Chondrocyte (in vitro differentiated cells): Measurements from ENCODE around the gene SLFNL1. TPM values are rescaled to one million over a fixed set of nuclear protein-coding genes. Genes with fewer than 3 reads are reported as not detected.

Source experiments
- DNase-seq: peaks from one replicate; pipeline ENCODE4 v3.0.0; 2021; ENCODE audit warnings: mixed read lengths, low spot score
- H3K27ac Mint-ChIP-seq: one replicate; pipeline ENCODE4 v1.8.0; 2021; ENCODE audit warnings: mild to moderate bottlenecking, moderate library complexity, mixed read lengths; ENCODE audit not compliant: unreplicated experiment
- H3K27me3 Mint-ChIP-seq: 2 replicates; pipeline ENCODE4 v1.8.0; 2021; ENCODE audit warnings: low read depth, mixed read lengths
- H3K36me3 Mint-ChIP-seq: 2 replicates; pipeline ENCODE4 v1.8.0; 2021; ENCODE audit warnings: low read depth, mixed read lengths
- H3K4me1 Mint-ChIP-seq: 2 replicates; pipeline ENCODE4 v1.8.0; 2021; ENCODE audit warnings: low read depth, mild to moderate bottlenecking, mixed read lengths
- H3K4me3 Mint-ChIP-seq: one replicate; pipeline ENCODE4 v1.8.0; 2021; ENCODE audit warnings: mild to moderate bottlenecking, moderate library complexity, mixed read lengths; ENCODE audit not compliant: unreplicated experiment
- H3K9me3 Mint-ChIP-seq: 2 replicates; pipeline ENCODE4 v1.8.0; 2021; ENCODE audit warnings: low read depth, mixed read lengths
- CTCF ChIP-seq: fragments of 200-600 bp; sonication (generic); IDR thresholded peaks from 2 replicates; pipeline ENCODE4 v1.5.0; 2021; ENCODE audit warnings: antibody characterized with exemption, mild to moderate bottlenecking, moderate library complexity
- total RNA-seq: library from RNA; stranded (reverse); gene quantifications from 3 replicates; pipeline ENCODE4 v1.2.1, GENCODE V29; 2021

The SLFNL1 gene
- total RNA-seq, 1 donor from 2014 or later, result 0.25 TPM

- Mint-ChIP-seq H3K27me3 (no peaks in the 10 kb centered on the region), H3K4me1 (peaks cover 73% of the 10 kb centered on the region), H3K27ac (peak overlapping the region; percentile 89), H3K9me3 (no peaks in the 10 kb centered on the region), H3K36me3 (peaks cover 12% of the 10 kb centered on the region), H3K4me3 (peak overlapping the region; percentile 92)
- DNase-seq, result no peak
- TF ChIP-seq CTCF, result no peak
These were observed 41.5 kb downstream of the SLFNL1 start for GRCh38 chr1:40980068-40980452.

- peaks cover 9% of the 10 kb centered on the region for H3K36me3 Mint-ChIP-seq
- peak; percentile 67 for TF ChIP-seq CTCF
- no peaks in the 10 kb centered on the region for H3K27me3 Mint-ChIP-seq
- no peaks in the 10 kb centered on the region for H3K9me3 Mint-ChIP-seq
- peak within 1 kb of the TSS; percentile 92 for H3K4me3 Mint-ChIP-seq
- H3K4me1 Mint-ChIP-seq, result peaks cover 70% of the 10 kb centered on the region
- peak within 1 kb of the TSS; percentile 93 for H3K27ac Mint-ChIP-seq
- peak; percentile 99 for DNase-seq
These were observed 42.1 kb downstream of the SLFNL1 start, which contains the start of gene CTPS1 for GRCh38 chr1:40979241-40980067. Gene CTPS1, plus strand, starts transcription at chr1:40979696. Its CDS starts 3,595 bp downstream, at chr1:40983291.

GRCh38 chr1:40978886-40979240 lies 42.7 kb downstream of the SLFNL1 start:
- Mint-ChIP-seq H3K27me3 (no peaks in the 10 kb centered on the region), H3K27ac (peak overlapping the region; percentile 93), H3K9me3 (no peaks in the 10 kb centered on the region), H3K4me3 (peak overlapping the region; percentile 76), H3K36me3 (peaks cover 3% of the 10 kb centered on the region), H3K4me1 (peaks cover 66% of the 10 kb centered on the region)
- TF ChIP-seq CTCF, result no peak
- no peak for DNase-seq

GRCh38 chr1:40977716-40978115 lies 43.8 kb downstream of the SLFNL1 start:
- DNase-seq, result no peak
- peak overlapping the region; percentile 99 for H3K27ac Mint-ChIP-seq
- no peaks in the 10 kb centered on the region for H3K9me3 Mint-ChIP-seq
- TF ChIP-seq CTCF, result no peak
- H3K27me3 Mint-ChIP-seq, result no peaks in the 10 kb centered on the region
- peaks cover 55% of the 10 kb centered on the region for H3K4me1 Mint-ChIP-seq
- no peak overlapping the region for H3K4me3 Mint-ChIP-seq
- no peaks in the 10 kb centered on the region for H3K36me3 Mint-ChIP-seq

- no peak for TF ChIP-seq CTCF
- DNase-seq, result no peak
- H3K36me3 Mint-ChIP-seq, result no peaks in the 10 kb centered on the region
- peak overlapping the region; percentile 99 for H3K27ac Mint-ChIP-seq
- H3K27me3 Mint-ChIP-seq, result no peaks in the 10 kb centered on the region
- no peak overlapping the region for H3K4me3 Mint-ChIP-seq
- peaks cover 49% of the 10 kb centered on the region for H3K4me1 Mint-ChIP-seq
- H3K9me3 Mint-ChIP-seq, result no peaks in the 10 kb centered on the region
These were observed 44.4 kb downstream of the SLFNL1 start for GRCh38 chr1:40976952-40977690.
